DND-41 (cell line): ENCODE results near the gene SEC24D.
"Not testable (repeated sequence)": the region's sequence is repeated elsewhere in the genome, so short reads cannot be mapped to it uniquely, and the experiment has no call there.

Experiments
- ATAC-seq: fragments of 200-7000 bp; cut with Tn5 transposase; 3 replicates; pipeline ENCODE4 v1.9.1; 2021; ENCODE audit warnings: low read depth; ENCODE audit not compliant: insufficient read depth
- DNase-seq: peaks from one replicate; pipeline ENCODE4 v3.0.0-alpha.2; 2020
- H2AFZ ChIP-seq: 2 replicates; pipeline ENCODE4 v1.6.0; 2012; ENCODE audit warnings: low read depth, low read length
- H3K27ac ChIP-seq: 2 replicates; pipeline ENCODE4 v1.5.1; 2012; ENCODE audit warnings: low read length, inconsistent platforms
- H3K27me3 ChIP-seq: fragments of 200-600 bp; sonication (generic); 2 replicates; pipeline ENCODE4 v1.6.0; 2012; ENCODE audit warnings: low read length, mild to moderate bottlenecking, inconsistent platforms; ENCODE audit not compliant: insufficient read depth, poor library complexity
- H3K36me3 ChIP-seq: 2 replicates; pipeline ENCODE4 v1.5.1; 2012; ENCODE audit warnings: low read length, inconsistent platforms; ENCODE audit not compliant: insufficient read depth
- H3K4me1 ChIP-seq: 2 replicates; pipeline ENCODE4 v1.5.1; 2012; ENCODE audit warnings: mild to moderate bottlenecking, low read length; ENCODE audit not compliant: insufficient read depth
- H3K4me2 ChIP-seq: 2 replicates; pipeline ENCODE4 v1.6.0; 2012; ENCODE audit warnings: mild to moderate bottlenecking, moderate library complexity, low read length, inconsistent platforms; ENCODE audit not compliant: insufficient read depth
- H3K4me3 ChIP-seq, 2 experiments: fragments of 200-600 bp in 1 of 2; shearing (Covaris generic) in 1 of 2; 2 replicates each; pipeline ENCODE4 v1.5.1; 2012 to 2016; ENCODE audit warnings: inconsistent platforms in 2 of 2, low read length in 2 of 2, mild to moderate bottlenecking in 2 of 2, low read depth in 1 of 2, moderate library complexity in 1 of 2
- H3K79me2 ChIP-seq: 2 replicates; pipeline ENCODE4 v1.6.0; 2012; ENCODE audit warnings: low read length, inconsistent platforms; ENCODE audit not compliant: insufficient read depth
- H3K9ac ChIP-seq: 2 replicates; pipeline ENCODE4 v1.6.0; 2012; ENCODE audit warnings: low read depth, mild to moderate bottlenecking, inconsistent platforms, low read length, moderate library complexity
- H3K9me3 ChIP-seq: 2 replicates; pipeline ENCODE4 v1.5.1; 2012; ENCODE audit warnings: low read length, moderate library complexity, mild to moderate bottlenecking, inconsistent platforms; ENCODE audit not compliant: insufficient read depth, severe bottlenecking
- H4K20me1 ChIP-seq: 2 replicates; pipeline ENCODE4 v1.6.0; 2012; ENCODE audit warnings: low read length; ENCODE audit not compliant: insufficient read depth
- CTCF ChIP-seq: IDR thresholded peaks from 2 replicates; pipeline ENCODE4 v1.5.1; 2012; ENCODE audit warnings: borderline replicate concordance, low read length, moderate library complexity, mild to moderate bottlenecking; ENCODE audit not compliant: poor library complexity, severe bottlenecking; ENCODE audit errors: extremely low read depth
- EZH2 ChIP-seq: IDR thresholded peaks from 3 replicates; pipeline ENCODE4 v1.6.1; 2012; ENCODE audit warnings: borderline replicate concordance, low read depth, mild to moderate bottlenecking, moderate library complexity, low read length, inconsistent platforms; ENCODE audit not compliant: severe bottlenecking

SEC24D gene

GRCh38 chr4:118798658-118799057 is 37.3 kb downstream of the SEC24D start:
- H3K9me3 ChIP-seq, result no peaks in the 10 kb centered on the region
- DNase-seq, result no peak
- H4K20me1 ChIP-seq, result no peaks in the 10 kb centered on the region
- no peak overlapping the region for H2AFZ ChIP-seq
- no peaks in the 10 kb centered on the region for H3K27me3 ChIP-seq
- TF ChIP-seq CTCF (peak; percentile 5), EZH2 (no peak)
- no peak overlapping the region for H3K9ac ChIP-seq
- no peaks in the 10 kb centered on the region for H3K79me2 ChIP-seq
- H3K4me2 ChIP-seq, result no peak overlapping the region
- H3K4me3 ChIP-seq, result no peak overlapping the region
- no peaks in the 10 kb centered on the region for H3K4me1 ChIP-seq
- peaks cover 52% of the 10 kb centered on the region for H3K36me3 ChIP-seq
- no peak overlapping the region for H3K27ac ChIP-seq
- ATAC-seq, result no peak

- no peaks in the 10 kb centered on the region for H4K20me1 ChIP-seq
- H3K36me3 ChIP-seq, result peaks cover 52% of the 10 kb centered on the region
- H3K27me3 ChIP-seq, result no peaks in the 10 kb centered on the region
- TF ChIP-seq CTCF, result no peak
- TF ChIP-seq EZH2, result no peak
- H3K4me3 ChIP-seq, result no peak overlapping the region
- no peaks in the 10 kb centered on the region for H3K4me1 ChIP-seq
- no peak overlapping the region for H3K4me2 ChIP-seq
- H3K79me2 ChIP-seq, result no peaks in the 10 kb centered on the region
- ATAC-seq, result no peak
- H2AFZ ChIP-seq, result no peak overlapping the region
- no peak for DNase-seq
- no peaks in the 10 kb centered on the region for H3K9me3 ChIP-seq
- no peak overlapping the region for H3K9ac ChIP-seq
- H3K27ac ChIP-seq, result no peak overlapping the region
These were observed 38.3 kb downstream of the SEC24D start for GRCh38 chr4:118797558-118798142.

- H3K4me2 ChIP-seq, H3K9ac ChIP-seq, ATAC-seq, H3K4me1 ChIP-seq, H3K27ac ChIP-seq, H3K4me3 ChIP-seq, H3K27me3 ChIP-seq, H2AFZ ChIP-seq, H4K20me1 ChIP-seq, H3K79me2 ChIP-seq, H3K9me3 ChIP-seq, DNase-seq: not testable (repeated sequence)
- peaks cover 20% of the 10 kb centered on the region for H3K36me3 ChIP-seq
These were observed 44.1 kb downstream of the SEC24D start for GRCh38 chr4:118791690-118792446.

GRCh38 chr4:118790544-118790943 is 45.4 kb downstream of the SEC24D start:
- TF ChIP-seq CTCF, result no peak
- no peak for TF ChIP-seq EZH2
- no peak for ATAC-seq
- DNase-seq, result no peak

More at GRCh38 chr4:118790544-118790943, 45.4 kb downstream of the SEC24D start:
- no peak overlapping the region for H2AFZ ChIP-seq
- no peaks in the 10 kb centered on the region for H4K20me1 ChIP-seq
- no peaks in the 10 kb centered on the region for H3K4me1 ChIP-seq
- H3K9ac ChIP-seq, result no peak overlapping the region
- H3K4me2 ChIP-seq, result no peak overlapping the region
- no peaks in the 10 kb centered on the region for H3K27me3 ChIP-seq
- peaks cover 7% of the 10 kb centered on the region for H3K36me3 ChIP-seq
- H3K4me3 ChIP-seq, result no peak overlapping the region
- no peaks in the 10 kb centered on the region for H3K79me2 ChIP-seq
- H3K9me3 ChIP-seq, result no peaks in the 10 kb centered on the region
- no peak overlapping the region for H3K27ac ChIP-seq
